Muscle of arm (tissue), 12 donors: ENCODE results near the gene MEX3C. TPM values are rescaled to one million over a fixed set of nuclear protein-coding genes. Genes with fewer than 3 reads are reported as not detected.

Source experiments
- polyA plus RNA-seq, 12 donors: library from polyadenylated mRNA; unstranded; fragments of 120-200 nt; gene quantifications; one replicate each; pipeline ENCODE4 v1.2.1, GENCODE V29; 2013; ENCODE audit not compliant: insufficient read length in 12 of 12

The MEX3C gene
- polyA plus RNA-seq, 12 donors, result 21.3 to 53.6 (median 36.9) TPM; not detected in 1

Other genes with a start within 250 kb of the MEX3C start
- gene ELAC1, start 229.6 kb downstream of the MEX3C start, polyA plus RNA-seq, result 10 to 100 TPM in 2 of 12 donors, 1 to 10 TPM in 9, not detected in 1; 5.0 to 14.6 (median 6.9) TPM
- 100 to 1,000 TPM in 8 of 12 donors, 10 to 100 TPM in 3, not detected in 1; 58.2 to 120 (median 108) TPM for gene SMAD4, start 167.5 kb downstream of the MEX3C start, polyA plus RNA-seq